Fibroblast of lung (primary cell): ENCODE measurements around the gene FKBP2.

ENCODE experiments used
- EZH2 ChIP-seq: IDR thresholded peaks from 2 replicates; pipeline ENCODE4 v1.5.1; 2012; ENCODE audit warnings: low read length, control low read depth, mild to moderate bottlenecking; ENCODE audit errors: missing control alignments
- TF ChIP-seq, protein P1 (sequence below), 2 donors: IDR thresholded peaks in 1 of 2; conservative IDR thresholded peaks in 1 of 2; 1 replicate in 1 of 2; 2 replicates in 1 of 2; pipeline ENCODE4 v1.5.1; 2011 to 2012; ENCODE audit warnings: low read length in 2 of 2, control low read depth in 1 of 2, inconsistent platforms in 1 of 2, low read depth in 1 of 2, mild to moderate bottlenecking in 1 of 2

DNA sequence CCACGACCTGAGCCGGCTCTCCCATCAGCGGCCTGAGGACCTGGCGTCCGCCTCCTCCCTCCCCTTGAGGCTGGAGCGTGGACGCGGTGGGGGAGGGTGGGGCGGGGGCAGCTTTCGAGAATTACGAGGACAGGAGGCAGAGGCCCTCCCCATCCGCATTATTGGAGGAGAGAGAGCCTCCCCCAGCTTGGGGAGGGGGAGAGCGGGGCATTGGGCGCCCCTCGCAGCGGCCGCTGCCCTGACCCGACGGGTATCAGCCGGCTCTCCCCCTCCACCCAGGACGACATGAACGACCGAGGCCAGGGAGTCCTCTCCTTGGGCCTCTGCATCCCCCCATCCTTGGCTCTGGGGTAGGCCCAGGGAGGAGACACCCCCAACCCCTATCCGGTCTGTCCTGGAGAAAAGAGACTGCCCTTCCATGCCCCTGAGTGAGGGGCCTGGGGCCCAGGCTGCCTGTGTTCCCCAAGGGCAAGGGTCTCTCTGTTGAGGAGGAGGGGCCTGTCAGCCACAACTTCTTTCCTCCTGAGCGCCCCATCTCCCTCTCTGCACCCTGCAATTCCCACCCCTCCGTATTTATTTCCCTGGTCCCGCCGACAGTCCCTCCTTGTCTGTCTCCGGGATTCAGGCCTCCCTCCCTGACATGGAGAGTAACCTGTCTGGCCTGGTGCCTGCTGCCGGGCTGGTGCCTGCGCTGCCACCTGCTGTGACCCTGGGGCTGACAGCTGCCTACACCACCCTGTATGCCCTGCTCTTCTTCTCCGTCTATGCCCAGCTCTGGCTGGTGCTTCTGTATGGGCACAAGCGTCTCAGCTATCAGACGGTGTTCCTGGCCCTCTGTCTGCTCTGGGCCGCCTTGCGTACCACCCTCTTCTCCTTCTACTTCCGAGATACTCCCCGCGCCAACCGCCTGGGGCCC lies 45.2 kb downstream of the FKBP2 start:
- TF ChIP-seq EZH2 = no peak
- TF ChIP-seq, protein P1, sequence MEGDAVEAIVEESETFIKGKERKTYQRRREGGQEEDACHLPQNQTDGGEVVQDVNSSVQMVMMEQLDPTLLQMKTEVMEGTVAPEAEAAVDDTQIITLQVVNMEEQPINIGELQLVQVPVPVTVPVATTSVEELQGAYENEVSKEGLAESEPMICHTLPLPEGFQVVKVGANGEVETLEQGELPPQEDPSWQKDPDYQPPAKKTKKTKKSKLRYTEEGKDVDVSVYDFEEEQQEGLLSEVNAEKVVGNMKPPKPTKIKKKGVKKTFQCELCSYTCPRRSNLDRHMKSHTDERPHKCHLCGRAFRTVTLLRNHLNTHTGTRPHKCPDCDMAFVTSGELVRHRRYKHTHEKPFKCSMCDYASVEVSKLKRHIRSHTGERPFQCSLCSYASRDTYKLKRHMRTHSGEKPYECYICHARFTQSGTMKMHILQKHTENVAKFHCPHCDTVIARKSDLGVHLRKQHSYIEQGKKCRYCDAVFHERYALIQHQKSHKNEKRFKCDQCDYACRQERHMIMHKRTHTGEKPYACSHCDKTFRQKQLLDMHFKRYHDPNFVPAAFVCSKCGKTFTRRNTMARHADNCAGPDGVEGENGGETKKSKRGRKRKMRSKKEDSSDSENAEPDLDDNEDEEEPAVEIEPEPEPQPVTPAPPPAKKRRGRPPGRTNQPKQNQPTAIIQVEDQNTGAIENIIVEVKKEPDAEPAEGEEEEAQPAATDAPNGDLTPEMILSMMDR (conservative IDR thresholded peaks at IDR 0.05 in 1 of 2, IDR thresholded peaks at IDR 0.05 in 1 of 2; ENCODE audit: low read depth in 1 of 2, low read length in 2 of 2) = no peak
